H1 (cell line): ENCODE data around the gene LMTK3. TPM values are rescaled to one million over a fixed set of nuclear protein-coding genes. Genes with fewer than 3 reads are reported as not detected.

Source experiments
- CTCF ChIA-PET: fragments of 300-600 bp; sonication (Branson Sonifier 250); formaldehyde crosslinking; loops from one replicate; lab custom pipeline; 2021; ENCODE audit not compliant: partially characterized antibody; lab: Charles Lee
- POLR2A ChIA-PET: fragments of 300-600 bp; sonication (Branson Sonifier 250); formaldehyde crosslinking; loops from one replicate; lab custom pipeline; 2021; ENCODE audit warnings: inconsistent platforms; ENCODE audit not compliant: partially characterized antibody; lab: Charles Lee
- DNase-seq, 2 experiments: peaks; one replicate each; pipeline versions ENCODE4 v3.0.0 to v3.0.0-alpha.2; 2010 to 2022; ENCODE audit warnings: low spot score in 2 of 2, low read depth in 1 of 2, mixed read lengths in 1 of 2
- FAIRE-seq: peaks from 2 replicates; lab custom pipeline; 2011; peaks lifted over from hg19 to GRCh38; lab: Jason Lieb, UNC
- H2AFZ ChIP-seq: 2 replicates; pipeline ENCODE4 v1.8.1; 2012; ENCODE audit warnings: low read length, inconsistent platforms
- H2AK5ac ChIP-seq: 2 replicates; pipeline ENCODE4 v1.6.1; 2013; ENCODE audit warnings: low read depth, low read length
- H2BK120ac ChIP-seq: replicated peaks from 2 replicates; pipeline ENCODE3; 2013; ENCODE audit warnings: low read depth, low read length, inconsistent platforms
- H2BK12ac ChIP-seq: 2 replicates; pipeline ENCODE4 v1.6.1; 2013; ENCODE audit warnings: low read depth, low read length
- H2BK15ac ChIP-seq: 2 replicates; pipeline ENCODE4 v1.6.1; 2013; ENCODE audit warnings: low read length
- H2BK20ac ChIP-seq: 2 replicates; pipeline ENCODE4 v1.6.1; 2013; ENCODE audit warnings: low read length
- H2BK5ac ChIP-seq: 2 replicates; pipeline ENCODE4 v1.6.1; 2013; ENCODE audit warnings: low read depth, low read length
- H3K14ac ChIP-seq: 2 replicates; pipeline ENCODE4 v1.6.1; 2013; ENCODE audit warnings: inconsistent platforms; ENCODE audit not compliant: insufficient read length
- H3K18ac ChIP-seq: 2 replicates; pipeline ENCODE4 v1.6.1; 2013; ENCODE audit warnings: low read length; ENCODE audit errors: extremely low read depth
- H3K23ac ChIP-seq: 2 replicates; pipeline ENCODE4 v1.6.1; 2013; ENCODE audit warnings: inconsistent platforms; ENCODE audit not compliant: insufficient read length
- H3K23me2 ChIP-seq: 2 replicates; pipeline ENCODE4 v1.6.1; 2013; ENCODE audit warnings: low read depth, low read length
- H3K27ac ChIP-seq: 2 replicates; pipeline ENCODE4 v1.6.1; 2011; ENCODE audit warnings: low read depth, low read length, inconsistent platforms
- H3K27me3 ChIP-seq, 4 experiments: replicated peaks in 1 of 4; 1 replicate in 1 of 4; 2 replicates in 3 of 4; pipeline versions ENCODE4 v1.6.1 to v1.8.1; 2011 to 2013; ENCODE audit warnings: low read length in 3 of 4, mild to moderate bottlenecking in 3 of 4, inconsistent platforms in 2 of 4, mixed read lengths in 2 of 4, moderate library complexity in 1 of 4; ENCODE audit not compliant: control insufficient read depth in 3 of 4, insufficient read depth in 3 of 4; ENCODE audit errors: extremely low read depth in 1 of 4
- H3K36me3 ChIP-seq, 4 experiments: 2 replicates each; pipeline versions ENCODE4 v1.6.1 to v1.8.1; 2011 to 2013; ENCODE audit warnings: mild to moderate bottlenecking in 4 of 4, low read length in 3 of 4, moderate library complexity in 2 of 4, control low read depth in 1 of 4, inconsistent platforms in 1 of 4; ENCODE audit not compliant: insufficient read depth in 4 of 4, control insufficient read depth in 2 of 4
- H3K4ac ChIP-seq: replicated peaks from 2 replicates; pipeline ENCODE3; 2013; ENCODE audit warnings: low read length, low read depth, mixed read lengths, inconsistent platforms; ENCODE audit not compliant: insufficient read length
- H3K4me1 ChIP-seq, 4 experiments: replicated peaks in 1 of 4; 1 replicate in 1 of 4; 2 replicates in 3 of 4; pipeline versions ENCODE4 v1.6.1 to v1.8.1; 2011 to 2013; ENCODE audit warnings: low read length in 3 of 4, inconsistent platforms in 2 of 4, mixed read lengths in 1 of 4; ENCODE audit not compliant: insufficient read depth in 4 of 4, control insufficient read depth in 3 of 4
- H3K4me2 ChIP-seq, 2 experiments: 2 replicates each; pipeline versions ENCODE4 v1.6.1 to v1.8.1; 2011 to 2013; ENCODE audit warnings: low read depth in 2 of 2, low read length in 2 of 2, control low read depth in 1 of 2, inconsistent platforms in 1 of 2, mild to moderate bottlenecking in 1 of 2; ENCODE audit not compliant: insufficient read depth in 1 of 2
- H3K4me3 ChIP-seq, 4 experiments: fragments of 200-600, 300-600 bp in 1 of 4; sonication (generic), shearing (Covaris generic), sonication (Bioruptor Twin) in 1 of 4; 2 replicates each; pipeline versions ENCODE4 v1.5.1 to v1.8.1; 2011 to 2016; ENCODE audit warnings: low read length in 4 of 4, low read depth in 3 of 4, control low read depth in 2 of 4, inconsistent platforms in 2 of 4, mild to moderate bottlenecking in 2 of 4, mixed read lengths in 1 of 4, moderate library complexity in 1 of 4; ENCODE audit not compliant: insufficient read depth in 2 of 4; ENCODE audit errors: extremely low read depth in 1 of 4
- H3K56ac ChIP-seq: replicated peaks from 2 replicates; pipeline ENCODE3; 2013; ENCODE audit warnings: low read depth, mild to moderate bottlenecking, mixed read lengths, low read length, inconsistent platforms; ENCODE audit not compliant: insufficient read length
- H3K79me1 ChIP-seq: 2 replicates; pipeline ENCODE4 v1.6.1; 2013; ENCODE audit warnings: low read depth, low read length, control low read depth
- H3K79me2 ChIP-seq, 2 experiments: 2 replicates each; pipeline versions ENCODE4 v1.6.1 to v1.8.1; 2012 to 2013; ENCODE audit warnings: low read length in 2 of 2, mild to moderate bottlenecking in 2 of 2, inconsistent platforms in 1 of 2; ENCODE audit not compliant: insufficient read depth in 2 of 2, control insufficient read depth in 1 of 2
- H3K9ac ChIP-seq, 4 experiments: replicated peaks in 1 of 4; 1 replicate in 1 of 4; 2 replicates in 3 of 4; pipeline versions ENCODE4 v1.6.1 to v1.8.1; 2011 to 2013; ENCODE audit warnings: low read depth in 3 of 4, low read length in 3 of 4, control low read depth in 2 of 4, mild to moderate bottlenecking in 2 of 4, moderate library complexity in 2 of 4, inconsistent platforms in 1 of 4; ENCODE audit errors: extremely low read depth in 1 of 4
- H3K9me3 ChIP-seq, 2 experiments: 2 replicates each; pipeline versions ENCODE4 v1.6.1 to v1.8.1; 2012 to 2013; ENCODE audit warnings: mild to moderate bottlenecking in 2 of 2, moderate library complexity in 2 of 2, control low read depth in 1 of 2, inconsistent platforms in 1 of 2, low read depth in 1 of 2, low read length in 1 of 2, mixed read lengths in 1 of 2; ENCODE audit not compliant: insufficient read depth in 2 of 2
- H4K20me1 ChIP-seq, 2 experiments: replicated peaks in 1 of 2; 2 replicates each; pipeline versions ENCODE3 to v1.8.1; 2011 to 2013; ENCODE audit warnings: inconsistent platforms in 2 of 2, low read length in 2 of 2, mild to moderate bottlenecking in 1 of 2; ENCODE audit not compliant: insufficient read depth in 2 of 2, control insufficient read depth in 1 of 2
- H4K5ac ChIP-seq: 2 replicates; pipeline ENCODE4 v1.6.1; 2013; ENCODE audit warnings: low read length, low read depth, mixed read lengths, inconsistent platforms; ENCODE audit not compliant: insufficient read length
- H4K8ac ChIP-seq: 2 replicates; pipeline ENCODE4 v1.8.0; 2013; ENCODE audit warnings: mild to moderate bottlenecking, moderate library complexity, low read length, inconsistent platforms; ENCODE audit not compliant: insufficient read depth; ENCODE audit errors: extremely low read depth
- H4K91ac ChIP-seq: replicated peaks from 2 replicates; pipeline ENCODE3; 2013; ENCODE audit warnings: low read length, mixed read lengths, inconsistent platforms; ENCODE audit not compliant: insufficient read length
- EP300 ChIP-seq, 2 experiments: IDR thresholded peaks; 1 replicate in 1 of 2; 2 replicates in 1 of 2; pipeline ENCODE4 v1.6.1; 2011 to 2012; ENCODE audit warnings: low read depth in 2 of 2, low read length in 2 of 2, mild to moderate bottlenecking in 2 of 2, borderline replicate concordance in 1 of 2, inconsistent platforms in 1 of 2, moderate library complexity in 1 of 2
- JUND ChIP-seq: IDR thresholded peaks from 2 replicates; pipeline ENCODE4 v1.6.1; 2011; ENCODE audit warnings: mild to moderate bottlenecking, improper control_type of control experiment, low read length
- POLR2A ChIP-seq, 2 experiments: IDR thresholded peaks; 1 replicate in 1 of 2; 2 replicates in 1 of 2; pipeline ENCODE4 v1.6.1; 2011; ENCODE audit warnings: low read depth in 2 of 2, low read length in 2 of 2, mild to moderate bottlenecking in 2 of 2; ENCODE audit errors: control extremely low read depth in 1 of 2
- POLR2AphosphoS5 ChIP-seq: IDR thresholded peaks from 2 replicates; pipeline ENCODE4 v1.6.1; 2011; ENCODE audit warnings: low read depth, low read length
- RBBP5 ChIP-seq: IDR thresholded peaks from 2 replicates; pipeline ENCODE4 v1.7.1; 2012; ENCODE audit warnings: low read depth, mild to moderate bottlenecking, inconsistent platforms, low read length, moderate library complexity, borderline replicate concordance
- WGBS, 2 experiments: shearing (Covaris generic) in 1 of 2; methylation state at CpG; one replicate each; pipeline versions ENCODE4 v1.1.6 to v1.1.7; 2013 to 2015; ENCODE audit warnings: low lambda C conversion rate in 2 of 2, mixed read lengths in 2 of 2, inconsistent platforms in 1 of 2, low coverage in 1 of 2, missing lambda C conversion rate in 1 of 2; ENCODE audit not compliant: insufficient replicate concordance in 2 of 2, insufficient coverage in 1 of 2, insufficient read length in 1 of 2; ENCODE audit errors: extremely low coverage in 1 of 2, missing lambda C conversion rate in 1 of 2; 5-methylcytosine and 5-hydroxymethylcytosine counted together
- polyA plus RNA-seq, 7 experiments: library from polyadenylated mRNA; depleted of rRNA in 3 of 7; stranded (reverse) in 5 of 7; unstranded in 2 of 7; fragments of >200 nt in 5 of 7; fragments of 200-250 nt in 2 of 7; gene quantifications; 1 replicate in 5 of 7; 2 replicates in 1 of 7; 4 replicates in 1 of 7; pipeline versions ENCODE4 v1.2.1 to v1.2.3, GENCODE V29; 2011 to 2013; ENCODE audit warnings: missing spikeins in 2 of 7, mixed read lengths in 2 of 7
- total RNA-seq: library from RNA; stranded (reverse); fragmentation: NEBNext Ultra II Directional; extraction: Animal tissue kit (Norgen Biotek cat#: 25700); gene quantifications from 2 replicates; pipeline ENCODE4 v1.2.1, GENCODE V29; 2021
- TF ChIP-seq, protein P1 (sequence below): IDR thresholded peaks from 2 replicates; pipeline ENCODE4 v1.6.1; 2012; ENCODE audit warnings: low read length, inconsistent platforms

LMTK3 gene
- total and polyA plus RNA-seq, 2 of the 8 experiments (the other 6 are each of a cell fraction or from before 2014, with no cell fraction given): 2.7 to 12.4 TPM

DNA sequence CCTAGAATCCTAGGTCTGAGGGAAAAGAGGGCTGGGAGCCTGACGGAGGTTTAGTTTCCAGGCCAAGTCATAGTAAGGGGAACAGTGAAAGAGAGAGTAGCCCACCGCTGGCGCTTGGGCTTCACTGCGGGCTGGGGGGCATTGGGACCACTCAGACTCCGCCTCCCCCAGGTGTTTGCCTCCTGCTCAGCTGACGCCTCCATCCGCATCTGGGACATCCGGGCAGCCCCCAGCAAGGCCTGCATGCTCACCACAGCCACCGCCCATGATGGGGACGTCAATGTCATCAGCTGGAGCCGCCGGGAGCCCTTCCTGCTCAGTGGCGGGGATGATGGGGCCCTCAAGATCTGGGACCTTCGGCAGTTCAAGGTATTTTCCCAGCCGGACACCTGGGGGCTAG, 60.8 kb downstream of the LMTK3 start:
- Histone ChIP-seq H3K36me3 (peaks cover 26 to 64% (median 53%) of the 10 kb centered on the region in 4 experiments), H3K27me3 (no peaks in the 10 kb centered on the region)
- CTCF ChIA-PET: interaction anchor here (0.6 to 1.3 kb wide), 2 partner anchors 69 to 136 kb away, joined by 3 to 4 read pairs; no protein-coding TSS in a partner anchor
- TF ChIP-seq POLR2A (IDR thresholded peaks at IDR 0.05; ENCODE audit: control extremely low read depth in 1 of 2, low read depth in 2 of 2, low read length in 2 of 2): no peak
- no peak for TF ChIP-seq JUND
- TF ChIP-seq RBBP5: no peak
- no peak for TF ChIP-seq EP300 (IDR thresholded peaks at IDR 0.05; ENCODE audit: borderline replicate concordance in 1 of 2, low read depth in 2 of 2, low read length in 2 of 2)
- TF ChIP-seq, protein P1, sequence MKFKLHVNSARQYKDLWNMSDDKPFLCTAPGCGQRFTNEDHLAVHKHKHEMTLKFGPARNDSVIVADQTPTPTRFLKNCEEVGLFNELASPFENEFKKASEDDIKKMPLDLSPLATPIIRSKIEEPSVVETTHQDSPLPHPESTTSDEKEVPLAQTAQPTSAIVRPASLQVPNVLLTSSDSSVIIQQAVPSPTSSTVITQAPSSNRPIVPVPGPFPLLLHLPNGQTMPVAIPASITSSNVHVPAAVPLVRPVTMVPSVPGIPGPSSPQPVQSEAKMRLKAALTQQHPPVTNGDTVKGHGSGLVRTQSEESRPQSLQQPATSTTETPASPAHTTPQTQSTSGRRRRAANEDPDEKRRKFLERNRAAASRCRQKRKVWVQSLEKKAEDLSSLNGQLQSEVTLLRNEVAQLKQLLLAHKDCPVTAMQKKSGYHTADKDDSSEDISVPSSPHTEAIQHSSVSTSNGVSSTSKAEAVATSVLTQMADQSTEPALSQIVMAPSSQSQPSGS: no peak
- TF ChIP-seq POLR2AphosphoS5: no peak

More for the DNA sequence above, 60.8 kb downstream of the LMTK3 start:
- Histone ChIP-seq H3K14ac (no peak overlapping the region), H3K23ac (no peak overlapping the region), H3K9me3 (no peaks in the 10 kb centered on the region), H3K4me1 (peaks cover 0 to 1% (median 0%) of the 10 kb centered on the region in 4 experiments; a peak in 1 of 7 replicates), H4K5ac (no peak overlapping the region), H3K4ac (no peak overlapping the region), H3K4me3 (no peak overlapping the region), H2BK15ac (no peak overlapping the region), H3K9ac (no peak overlapping the region), H3K23me2 (peaks cover 3% of the 10 kb centered on the region), H2BK120ac (no peak overlapping the region), H3K4me2 (no peak overlapping the region), H3K79me1 (peaks cover 6% of the 10 kb centered on the region; the same call in 1 of the 2 replicates), H2AK5ac (no peak overlapping the region), H2BK20ac (no peak overlapping the region), H2BK12ac (no peak overlapping the region), H3K79me2 (peaks cover 0 to 8% of the 10 kb centered on the region in 2 experiments; a peak in 2 of 4 replicates), H3K27ac (no peak overlapping the region), H3K56ac (no peak overlapping the region), H2BK5ac (no peak overlapping the region), H4K91ac (no peak overlapping the region), H2AFZ (no peak overlapping the region), H4K20me1 (peaks cover 2 to 25% of the 10 kb centered on the region in 2 experiments), H3K18ac (no peak overlapping the region), H4K8ac (no peak overlapping the region)
- FAIRE-seq (no peak), DNase-seq (no peak)
- WGBS, 2 experiments: 99% methylated on average over 14 of the region's 15 CpGs; no CpG with 5 or more reads in 1 of the 2 experiments
- POLR2A ChIA-PET: interaction anchor here (0.6 to 3.7 kb wide), 7 partner anchors 9 to 28 kb away, joined by 3 to 17 read pairs (median 4); no protein-coding TSS in a partner anchor
